GM18526 (cell line): Measurements from ENCODE around the gene CTNND1.

Experiments
- POLR2A ChIP-seq: IDR thresholded peaks from 3 replicates; pipeline ENCODE4 v1.6.1; 2011; ENCODE audit not compliant: insufficient read length; ENCODE audit errors: extremely low read depth

CTNND1 gene

GRCh38 chr11:57778318-57779037 lies 16.9 kb downstream of the CTNND1 start:
- TF ChIP-seq POLR2A, result no peak

- no peak for TF ChIP-seq POLR2A
Measured at GRCh38 chr11:57779276-57779675, 17.7 kb downstream of the CTNND1 start.

- no peak for TF ChIP-seq POLR2A
Measured at GRCh38 chr11:57781529-57781943, 19.9 kb downstream of the CTNND1 start.

- TF ChIP-seq POLR2A, result no peak
Measured at GRCh38 chr11:57785072-57785471, 23.5 kb downstream of the CTNND1 start.

GRCh38 chr11:57786436-57786835 lies 24.8 kb downstream of the CTNND1 start:
- TF ChIP-seq POLR2A, result no peak

GRCh38 chr11:57787006-57787604 lies 25.5 kb downstream of the CTNND1 start:
- no peak for TF ChIP-seq POLR2A

GRCh38 chr11:57787920-57788702 lies 26.5 kb downstream of the CTNND1 start:
- TF ChIP-seq POLR2A, result no peak

- no peak for TF ChIP-seq POLR2A
Measured at GRCh38 chr11:57788703-57789088, 27.1 kb downstream of the CTNND1 start.

- TF ChIP-seq POLR2A, result no peak
Measured at GRCh38 chr11:57791321-57792059, 29.9 kb downstream of the CTNND1 start.

- peak; percentile 46 for TF ChIP-seq POLR2A
Measured at GRCh38 chr11:57792060-57792541, 30.5 kb downstream of the CTNND1 start.

GRCh38 chr11:57792870-57793269 lies 31.3 kb downstream of the CTNND1 start:
- no peak for TF ChIP-seq POLR2A

- TF ChIP-seq POLR2A, result no peak
Measured at GRCh38 chr11:57793351-57794115, 31.9 kb downstream of the CTNND1 start.

GRCh38 chr11:57798905-57799559 lies 37.4 kb downstream of the CTNND1 start:
- TF ChIP-seq POLR2A, result no peak
